Testis (tissue), 3 donors: ENCODE results near the gene RUNX3. TPM values are rescaled to one million over a fixed set of nuclear protein-coding genes. Genes with fewer than 3 reads are reported as not detected.

Experiments
- DNase-seq: peaks from one replicate; pipeline ENCODE4 v3.0.0-alpha.2; 2019
- H3K27ac ChIP-seq, 2 donors: fragments of 200-600 bp; sonication (generic); one replicate each; pipeline ENCODE4 v1.5.1; 2019
- H3K27me3 ChIP-seq: fragments of 200-600 bp; sonication (generic); one replicate; pipeline ENCODE4 v1.5.1; 2019
- H3K36me3 ChIP-seq: fragments of 200-600 bp; sonication (generic); one replicate; pipeline ENCODE4 v1.5.1; 2017; ENCODE audit warnings: low read depth; ENCODE audit errors: missing control alignments
- H3K4me1 ChIP-seq: fragments of 200-600 bp; sonication (generic); one replicate; pipeline ENCODE4 v1.5.1; 2019
- H3K4me3 ChIP-seq, 2 donors: fragments of 200-600 bp; sonication (generic); one replicate each; pipeline ENCODE4 v1.5.1; 2017 to 2019
- H3K9me3 ChIP-seq: fragments of 200-600 bp; sonication (generic); one replicate; pipeline ENCODE4 v1.5.1; 2017
- CTCF ChIP-seq, 3 experiments: fragments of 450-650 bp in 2 of 3; fragments of 200-600 bp in 1 of 3; sonication (generic) in 1 of 3; IDR thresholded peaks; one replicate each; pipeline ENCODE4 v1.5.1; 2016 to 2019; ENCODE audit warnings: antibody characterized with exemption in 3 of 3, mild to moderate bottlenecking in 2 of 3, moderate library complexity in 1 of 3
- POLR2A ChIP-seq: fragments of 450-650 bp; IDR thresholded peaks from one replicate; pipeline ENCODE4 v1.6.1; 2017; ENCODE audit warnings: antibody characterized with exemption, mild to moderate bottlenecking, moderate library complexity
- WGBS, 2 donors: methylation state at CpG; one replicate each; pipeline ENCODE4 v1.1.5; 2018; 5-methylcytosine and 5-hydroxymethylcytosine counted together
- intact Hi-C: fragments of 100-400 bp; cut with DNase I; formaldehyde crosslinking; loops from one replicate; pipeline ENCODE4 v1.15.1; 2023; ENCODE audit warnings: low total_unique reads
- polyA plus RNA-seq: library from polyadenylated mRNA; stranded (reverse); fragments of 350-450 nt; fragmentation: Illumina TruSeq; extraction: RNeasy Lipid Tissue Mini Kit (QIAGEN cat#74804); gene quantifications from one replicate; pipeline ENCODE4 v1.2.3, GENCODE V29; 2014; ENCODE audit warnings: low read depth, low replicate concordance; ENCODE audit not compliant: insufficient read depth
- total RNA-seq, 2 donors: library from RNA; depleted of rRNA; stranded (reverse); fragments of >200 nt; gene quantifications; one replicate each; pipeline ENCODE4 v1.2.3, GENCODE V29; 2016

The RUNX3 gene
- total and polyA plus RNA-seq, 3 donors from 2014 or later, result 5.1 to 6.4 (median 5.7) TPM

DNA sequence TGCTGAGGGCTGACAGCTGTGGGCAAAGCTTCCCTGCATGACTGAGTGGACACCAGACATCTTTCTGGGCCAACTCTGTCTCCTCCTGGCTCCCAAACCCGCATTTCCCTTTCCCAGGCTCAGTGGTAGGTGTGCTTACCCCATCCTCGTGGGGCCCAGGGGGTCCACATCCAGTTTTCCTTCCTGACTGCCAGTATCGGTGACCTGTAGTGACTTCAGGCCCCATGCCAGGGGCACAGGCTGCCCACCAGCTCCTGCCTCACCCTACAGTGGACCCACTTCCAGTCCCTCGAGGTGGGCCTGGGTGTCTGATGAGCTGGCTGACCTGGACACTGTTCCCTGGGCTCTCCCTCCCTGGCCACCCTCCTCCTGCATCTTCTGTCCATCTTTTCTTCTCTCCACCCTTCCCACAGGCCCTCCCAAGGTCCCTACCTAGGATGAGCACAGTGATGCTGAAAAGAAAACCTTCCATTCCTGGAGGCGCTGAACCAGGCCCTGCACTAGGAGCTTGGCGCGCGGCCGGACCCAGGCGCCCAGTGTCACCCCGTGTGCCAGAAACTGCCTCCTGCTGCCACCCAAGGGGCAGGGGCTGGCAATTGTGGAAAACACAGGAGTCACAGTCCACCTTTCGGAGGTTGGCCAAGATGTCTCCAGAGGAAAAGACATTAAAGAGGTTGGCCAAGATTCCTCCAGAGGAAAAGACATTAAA lies 67.1 kb downstream of the RUNX3 start:
- Histone ChIP-seq H3K9me3 (no peaks in the 10 kb centered on the region), H3K36me3 (no peaks in the 10 kb centered on the region), H3K27ac (no peak overlapping the region), H3K27me3 (no peaks in the 10 kb centered on the region), H3K4me3 (no peak overlapping the region), H3K4me1 (no peaks in the 10 kb centered on the region)
- 90 to 94% methylated on average over 11 to 12 of the region's 12 CpGs for WGBS, 2 donors
- TF ChIP-seq POLR2A (no peak), CTCF (IDR thresholded peaks at IDR 0.05) (no peak)
- no peak for DNase-seq
- intact Hi-C loops, result no loop called here

GRCh38 chr1:24861821-24862727 lies 68.0 kb downstream of the RUNX3 start:
- Histone ChIP-seq H3K36me3 (no peaks in the 10 kb centered on the region), H3K9me3 (no peaks in the 10 kb centered on the region), H3K4me3 (no peak overlapping the region), H3K27me3 (no peaks in the 10 kb centered on the region), H3K4me1 (no peaks in the 10 kb centered on the region), H3K27ac (no peak overlapping the region)
- TF ChIP-seq POLR2A (no peak), CTCF (IDR thresholded peaks at IDR 0.05) (no peak)
- DNase-seq, result no peak
- intact Hi-C loops, result no loop called here
- WGBS, 2 donors, result 37 to 69% methylated on average over 28 of the region's 28 CpGs

GRCh38 chr1:24860841-24861240 lies 69.2 kb downstream of the RUNX3 start:
- Histone ChIP-seq H3K27me3 (no peaks in the 10 kb centered on the region), H3K4me1 (no peaks in the 10 kb centered on the region), H3K36me3 (no peaks in the 10 kb centered on the region), H3K4me3 (no peak overlapping the region), H3K9me3 (no peaks in the 10 kb centered on the region), H3K27ac (no peak overlapping the region)
- 90 to 100% methylated on average over 5 to 15 of the region's 15 CpGs for WGBS, 2 donors
- no peak for TF ChIP-seq CTCF (IDR thresholded peaks at IDR 0.05)
- TF ChIP-seq POLR2A, result no peak
- DNase-seq, result no peak
- intact Hi-C loops, result no loop called here

DNA sequence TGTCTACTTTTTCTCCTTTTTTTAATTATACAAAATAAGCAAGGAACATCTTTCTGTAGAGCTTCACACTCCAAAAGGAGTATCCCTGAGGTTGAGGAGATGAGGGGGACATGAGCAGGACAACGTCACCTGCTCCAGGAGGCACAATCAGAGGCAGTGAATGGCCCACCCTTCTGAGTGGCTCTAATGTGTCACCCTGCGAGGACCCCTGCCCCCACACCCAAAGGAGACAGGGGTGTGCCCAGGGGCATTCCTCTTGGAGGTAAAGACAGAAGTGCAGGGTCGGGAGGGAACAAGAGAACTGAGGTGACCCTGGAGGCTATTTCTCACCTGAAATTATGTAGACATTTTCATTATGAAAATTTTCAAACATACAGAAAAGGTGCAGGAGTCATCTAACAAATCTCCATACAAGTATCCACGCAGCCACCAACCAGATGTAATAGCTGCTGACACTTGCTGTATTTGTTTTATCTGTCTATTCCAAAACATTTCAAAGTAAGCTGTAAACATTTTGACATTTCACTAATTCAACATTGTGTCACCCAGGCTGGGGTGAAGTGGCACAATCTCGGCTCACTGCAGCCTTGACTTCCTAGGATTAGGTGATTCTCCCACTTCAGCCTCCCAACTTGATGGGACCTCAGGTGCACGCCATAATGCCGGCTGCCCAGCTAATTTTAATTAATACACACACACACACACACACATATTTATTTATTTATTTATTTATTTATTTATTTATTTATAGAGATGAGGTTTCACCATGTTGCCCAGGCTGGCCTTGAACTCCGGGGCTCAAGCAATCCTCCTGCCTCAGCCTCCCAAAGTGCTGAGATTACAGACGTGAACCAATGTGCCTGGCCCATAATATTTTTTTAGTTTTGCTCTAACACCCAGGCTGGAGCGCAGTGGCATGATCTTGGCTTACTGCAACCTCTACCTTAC lies 70.7 kb downstream of the RUNX3 start:
- no peaks in the 10 kb centered on the region for H3K9me3 ChIP-seq
- H3K27me3 ChIP-seq, result no peaks in the 10 kb centered on the region
- WGBS, 2 donors, result 87 to 89% methylated on average over 10 of the region's 10 CpGs
- H3K4me3 ChIP-seq, result no peak overlapping the region
- no peak overlapping the region for H3K27ac ChIP-seq
- no peak for TF ChIP-seq POLR2A
- TF ChIP-seq CTCF (IDR thresholded peaks at IDR 0.05), result no peak
- intact Hi-C loops, result no loop called here
- H3K36me3 ChIP-seq, result no peaks in the 10 kb centered on the region
- DNase-seq, result no peak
- H3K4me1 ChIP-seq, result no peaks in the 10 kb centered on the region
